HG03060 (cell line): ENCODE measurements around the gene DNAJC1.

ENCODE experiments used
- ATAC-seq: cut with Tn5 transposase; IDR thresholded peaks from one replicate; pipeline ENCODE4 v1.9.1; 2021; ENCODE audit warnings: low read depth, moderate number of reproducible peaks; ENCODE audit not compliant: unreplicated experiment

DNAJC1 gene

DNA sequence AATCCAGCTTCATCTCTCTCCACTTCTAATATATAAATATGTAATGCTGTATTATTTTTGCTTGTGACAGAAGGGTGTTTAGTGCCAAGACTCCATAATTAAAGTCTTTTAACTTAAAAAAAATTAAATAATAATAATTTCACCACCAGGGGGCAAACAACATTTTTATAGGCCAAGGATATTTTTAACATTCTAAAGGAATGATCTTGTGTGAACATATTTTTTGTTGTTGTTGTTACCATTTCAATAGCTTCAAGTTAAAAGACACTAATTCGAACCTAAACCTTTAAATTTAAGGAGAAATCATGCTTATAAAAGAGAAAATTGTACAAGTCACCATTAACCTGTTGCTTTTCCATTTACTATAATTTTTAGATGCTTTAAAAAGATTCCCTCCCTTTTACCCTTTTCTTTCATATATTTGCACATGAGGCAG is 7.5 kb upstream of the DNAJC1 start:
- no peak for ATAC-seq

DNA sequence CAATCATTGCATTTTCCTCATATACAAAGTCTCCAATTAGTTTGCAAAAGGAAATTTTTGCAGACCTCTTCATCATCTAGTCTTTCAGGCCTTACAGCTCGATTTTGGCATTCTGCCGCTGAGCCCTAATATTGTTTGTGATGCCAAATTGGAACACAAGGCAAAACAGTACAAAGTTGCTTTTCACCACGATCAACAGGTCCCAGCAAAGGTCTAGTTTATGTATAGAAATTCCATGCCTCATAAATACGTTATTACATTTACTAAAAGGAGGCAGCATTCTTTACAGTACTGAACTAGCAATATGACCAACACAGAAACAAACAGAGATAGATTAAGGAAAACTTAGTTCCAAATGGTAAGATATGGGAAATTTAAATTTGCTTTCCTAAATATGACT is 7.0 kb upstream of the DNAJC1 start:
- no peak for ATAC-seq

DNA sequence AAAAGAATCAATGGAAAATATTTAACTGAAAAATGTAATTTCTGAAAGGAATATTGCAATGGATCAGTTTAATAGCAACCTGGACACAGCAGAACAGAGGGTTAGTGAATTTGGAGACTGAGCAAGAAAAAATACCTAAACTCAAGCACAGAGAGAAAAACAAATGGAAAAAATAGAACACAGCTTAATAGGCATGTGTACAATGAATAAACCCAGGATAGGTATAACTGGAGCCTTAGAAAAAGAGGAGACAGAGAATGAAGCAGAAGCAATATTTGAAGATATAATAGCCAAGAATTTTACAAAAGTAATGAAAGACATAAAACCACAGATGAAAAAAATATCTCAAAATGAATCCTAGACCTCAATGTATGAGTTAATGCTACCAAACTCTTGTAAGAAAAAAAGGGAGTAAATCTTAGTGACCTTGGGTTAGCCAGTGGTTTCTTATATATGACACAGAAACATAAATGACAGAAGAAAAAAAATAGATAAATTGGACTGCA is 2.9 kb upstream of the DNAJC1 start:
- ATAC-seq: no peak

DNA sequence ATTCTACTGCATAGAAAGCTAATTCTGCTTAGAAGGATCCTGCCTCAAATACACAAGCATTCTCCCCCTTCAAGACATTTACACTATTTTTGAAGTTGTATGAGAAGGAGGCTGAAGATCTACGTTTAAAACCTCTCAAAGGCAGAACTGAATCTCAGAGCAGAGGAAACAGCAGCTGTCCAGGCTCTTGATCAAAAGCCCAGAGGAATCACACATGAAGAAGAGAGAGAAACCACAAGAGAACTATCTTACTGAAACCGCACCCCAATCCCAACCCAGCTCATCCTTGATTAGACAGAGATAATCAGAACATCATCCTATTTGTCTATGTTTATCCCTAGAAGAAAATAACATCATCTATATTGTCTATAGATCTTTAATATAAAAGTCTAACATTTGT is 2.2 kb upstream of the DNAJC1 start:
- no peak for ATAC-seq

DNA sequence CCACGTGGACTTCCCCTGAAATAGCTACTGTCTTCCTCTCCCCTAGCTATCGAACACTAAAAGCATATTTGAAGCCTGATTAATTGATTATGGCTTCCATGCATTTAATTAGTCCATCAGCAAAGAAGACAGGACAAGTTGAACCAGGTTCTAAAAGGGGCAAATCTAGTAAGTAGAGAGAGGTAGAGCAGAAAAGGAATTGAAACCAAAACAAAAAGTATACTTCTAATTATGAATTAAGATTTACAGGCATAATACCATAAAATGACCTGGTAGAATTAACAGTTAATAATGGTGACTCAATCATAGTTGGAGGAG is 393 bp upstream of the DNAJC1 start:
- ATAC-seq: no peak

DNA sequence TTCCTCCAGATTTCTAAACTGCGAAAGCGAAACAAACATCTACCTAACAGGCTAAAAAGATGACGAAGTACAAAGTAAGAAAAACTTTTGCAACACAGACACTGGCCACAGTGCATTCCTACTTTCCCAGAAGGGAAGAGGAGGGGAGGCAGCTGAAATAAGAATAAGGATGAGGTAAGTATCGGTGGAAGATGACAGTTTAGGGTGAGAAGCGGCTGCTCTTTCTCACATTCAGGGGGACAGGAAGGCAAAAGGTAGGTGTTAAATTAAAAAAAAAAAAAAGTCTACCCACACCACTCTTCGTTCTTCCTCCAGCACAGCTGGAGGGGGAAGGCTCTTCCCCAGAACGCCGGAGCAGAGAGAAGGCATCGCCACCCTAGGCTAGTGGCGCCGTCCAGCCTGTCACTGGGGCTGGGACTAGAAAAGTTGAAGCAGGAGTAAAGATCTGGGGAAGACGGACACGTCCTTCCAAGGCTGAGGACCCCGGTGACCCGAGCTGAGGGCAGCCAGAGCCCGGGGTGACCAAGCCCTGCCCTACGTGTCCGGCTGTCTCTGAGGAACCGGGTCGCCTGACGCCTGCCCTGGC is 846 bp downstream of the DNAJC1 start:
- no peak for ATAC-seq

DNA sequence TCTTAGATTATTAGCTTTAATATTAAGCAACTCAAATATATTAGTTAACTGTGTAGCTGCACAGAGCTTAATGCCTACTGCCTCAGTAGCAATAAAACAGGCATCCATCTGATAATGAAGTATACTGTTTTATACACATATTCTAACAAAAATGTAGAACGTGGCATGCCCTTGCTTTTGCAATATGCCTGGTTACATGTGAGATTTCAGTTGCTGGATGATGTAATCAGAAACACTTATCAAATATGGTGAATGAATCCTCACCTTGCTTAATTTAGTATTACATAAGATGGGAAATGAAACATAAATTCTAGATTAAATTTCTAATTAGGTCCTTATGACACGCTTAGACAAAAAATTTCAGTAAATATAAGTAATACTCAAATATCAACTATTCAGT is 8.0 kb downstream of the DNAJC1 start:
- no peak for ATAC-seq

DNA sequence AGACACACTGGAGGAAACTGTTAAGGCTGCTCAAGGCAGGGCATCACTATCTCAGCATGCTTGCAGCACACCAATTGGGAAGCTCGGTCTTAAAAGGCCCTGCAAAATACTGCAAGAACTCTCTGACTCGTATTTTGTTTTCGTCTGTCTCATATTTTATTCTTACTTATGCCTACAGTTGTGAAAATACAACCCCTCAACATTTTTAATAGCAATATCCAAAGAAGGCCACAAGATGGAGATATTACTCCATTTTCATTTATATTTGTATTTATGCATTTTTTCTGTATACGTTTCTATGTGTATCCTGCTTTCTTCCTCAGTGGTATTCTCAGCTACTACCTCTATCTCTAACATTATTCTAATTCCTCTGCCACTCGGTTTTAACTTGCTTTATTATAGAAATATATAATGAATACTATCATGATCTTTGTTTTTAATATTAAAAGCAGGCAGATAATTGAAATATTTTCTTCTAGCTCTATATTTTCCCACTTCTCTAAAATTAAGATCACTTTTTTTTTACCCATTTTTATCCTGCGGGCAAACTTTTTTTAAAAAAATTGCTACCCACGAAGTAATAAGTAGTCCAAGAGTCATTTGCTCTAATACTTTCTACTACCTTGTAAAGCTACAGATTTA is 10.0 kb downstream of the DNAJC1 start:
- no peak for ATAC-seq

DNA sequence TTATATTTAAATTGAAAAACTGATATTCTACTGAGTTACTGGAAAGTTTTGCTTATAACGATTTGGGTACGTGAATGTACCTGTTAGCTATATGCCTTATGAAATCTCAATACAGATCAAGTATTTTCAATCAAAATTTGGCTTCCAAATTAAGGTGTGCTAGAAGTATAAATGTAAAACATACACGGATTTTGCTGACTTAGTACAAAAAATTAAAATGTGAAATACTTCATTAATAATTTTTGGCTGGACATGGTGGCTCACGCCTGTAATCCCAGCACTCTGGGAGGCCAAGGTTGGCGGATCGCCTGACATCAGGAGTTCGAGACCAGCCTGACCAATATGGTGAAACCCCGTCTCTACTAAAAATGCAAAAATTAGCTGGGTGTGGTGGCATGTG is 11.7 kb downstream of the DNAJC1 start:
- no peak for ATAC-seq

DNA sequence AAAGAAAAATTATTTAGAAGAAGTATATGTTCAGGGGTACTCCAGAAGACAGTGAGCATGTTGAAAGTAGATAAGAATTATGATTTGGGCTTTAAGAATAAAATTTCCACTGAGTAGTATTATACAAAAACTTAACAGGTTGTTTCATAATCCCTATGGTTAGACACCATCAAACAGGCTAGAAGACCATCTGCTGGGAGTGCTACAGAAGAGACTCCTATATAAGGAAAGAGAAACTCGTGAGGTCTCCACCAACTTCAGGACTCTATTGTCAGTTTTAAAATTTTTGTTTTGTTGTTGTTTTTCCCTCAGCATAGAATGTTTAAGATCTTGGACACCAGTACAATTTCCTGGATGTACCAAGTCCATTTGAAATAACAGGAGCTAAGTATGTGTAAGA is 13.1 kb downstream of the DNAJC1 start:
- ATAC-seq: no peak

DNA sequence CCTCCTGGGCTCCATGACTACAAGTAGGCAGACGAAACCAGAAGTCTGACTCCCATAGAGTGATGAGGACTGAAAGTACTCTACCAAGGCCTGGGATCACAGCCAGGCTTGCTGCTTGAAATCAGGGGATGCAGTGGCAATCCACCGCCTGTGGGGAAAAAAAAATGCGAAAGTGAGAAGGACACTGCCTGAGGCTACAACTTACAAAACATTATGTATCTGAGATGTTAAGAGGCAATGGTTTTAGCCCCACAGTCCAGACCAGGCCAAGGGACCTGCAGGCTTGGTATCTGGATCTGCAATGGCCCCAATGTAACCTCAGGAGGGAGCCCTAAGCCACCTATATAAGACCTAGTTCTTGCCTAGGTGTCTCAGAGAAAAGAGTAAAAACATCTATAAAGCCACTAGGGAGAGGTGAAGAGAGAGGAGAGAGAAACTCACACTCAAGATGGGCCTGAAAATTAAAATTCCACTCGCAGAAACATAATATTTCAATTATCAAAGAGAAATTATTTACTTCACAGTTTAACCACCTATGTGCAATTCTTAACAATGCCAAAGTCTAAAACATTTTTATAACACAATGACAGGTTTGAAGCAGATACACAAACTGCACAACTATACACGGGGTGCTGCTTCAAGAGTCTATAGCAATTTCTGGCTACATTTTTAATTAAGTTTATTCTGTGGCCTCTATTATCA is 13.9 kb downstream of the DNAJC1 start:
- ATAC-seq: peak; percentile 76

DNA sequence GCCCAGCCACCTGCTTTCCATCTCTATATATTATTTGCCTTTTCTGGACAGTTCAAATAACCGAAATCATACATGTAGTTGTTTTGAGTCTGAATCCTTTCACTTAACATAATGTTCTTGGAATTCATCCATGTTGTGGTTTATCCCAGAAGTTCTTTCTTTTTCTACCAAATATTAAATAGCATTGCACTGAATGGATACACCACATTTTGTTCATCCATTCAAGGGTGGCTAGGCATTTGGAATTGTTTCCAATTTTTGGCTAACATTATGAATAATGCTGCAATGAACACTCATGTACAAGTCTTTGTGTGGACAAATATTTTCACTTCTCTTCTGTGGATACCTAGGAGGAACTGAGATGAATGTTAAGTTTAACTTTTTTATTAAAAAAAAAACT is 18.0 kb downstream of the DNAJC1 start:
- ATAC-seq: no peak

DNA sequence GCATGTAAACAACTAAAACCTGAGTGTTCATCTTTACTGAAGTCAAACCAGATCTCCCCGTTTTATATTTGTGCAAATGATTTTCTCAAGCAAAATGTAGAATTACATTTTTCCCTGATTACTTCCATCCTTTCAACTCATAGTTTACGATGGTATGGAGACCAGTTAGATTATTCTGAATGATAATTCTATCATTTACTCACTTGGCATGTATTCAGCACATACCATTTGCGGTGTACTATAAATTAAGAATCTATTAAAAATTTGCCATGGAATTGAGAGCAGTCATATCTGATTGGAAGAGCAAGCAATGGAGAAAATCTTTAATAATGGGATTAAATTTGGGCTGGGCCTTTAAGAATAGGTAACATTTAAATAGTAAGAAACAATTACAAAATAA is 22.4 kb downstream of the DNAJC1 start:
- ATAC-seq: no peak

DNA sequence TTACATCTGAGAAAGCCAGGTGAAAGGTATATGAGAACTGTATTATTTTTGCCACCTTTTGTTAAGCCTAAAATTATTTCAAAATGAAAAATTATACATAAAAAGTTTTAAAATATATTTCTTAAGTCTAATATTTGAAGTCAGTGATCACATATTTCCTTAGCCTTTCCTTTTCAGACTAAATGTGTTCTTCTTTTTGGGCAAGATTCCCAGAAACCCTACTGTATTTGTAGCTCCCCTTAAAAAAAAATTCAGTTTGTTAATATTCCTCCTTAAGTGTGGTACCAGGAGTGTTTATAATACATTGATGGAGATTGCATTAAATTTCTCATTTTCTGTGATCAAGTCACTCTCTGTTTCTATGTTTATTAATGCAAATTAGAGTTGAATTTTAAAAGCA is 22.8 kb downstream of the DNAJC1 start:
- no peak for ATAC-seq

DNA sequence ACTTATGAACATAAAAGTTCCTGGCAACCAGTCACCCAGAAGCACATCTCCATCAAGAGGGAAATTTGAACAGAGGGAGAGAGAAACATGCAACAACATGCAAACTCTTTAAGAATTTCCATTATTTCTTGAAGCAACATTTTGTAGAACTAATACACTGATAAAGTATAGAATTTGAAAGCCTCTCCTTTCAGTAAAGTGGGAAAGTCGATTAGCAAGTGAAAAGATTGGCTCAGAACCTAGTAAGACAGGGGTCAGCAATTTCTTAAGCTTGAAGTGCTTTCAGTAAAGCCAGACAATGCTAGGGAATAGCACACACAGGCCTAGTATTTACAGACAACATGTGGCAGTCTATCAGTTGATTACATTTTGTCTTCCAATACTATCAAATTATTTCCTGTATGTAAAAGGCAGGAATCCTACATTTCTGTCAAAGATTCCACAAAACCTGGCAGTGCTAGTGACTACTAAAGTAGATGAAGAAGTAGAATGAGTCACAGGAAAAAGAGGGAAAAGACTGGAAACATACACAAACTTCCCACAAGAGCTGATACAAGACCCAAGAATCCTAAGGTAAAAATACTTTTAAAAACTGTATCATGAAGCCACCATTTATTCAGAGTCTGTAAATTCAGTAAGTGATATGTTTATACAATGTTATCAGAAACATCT is 25.2 kb downstream of the DNAJC1 start:
- no peak for ATAC-seq

DNA sequence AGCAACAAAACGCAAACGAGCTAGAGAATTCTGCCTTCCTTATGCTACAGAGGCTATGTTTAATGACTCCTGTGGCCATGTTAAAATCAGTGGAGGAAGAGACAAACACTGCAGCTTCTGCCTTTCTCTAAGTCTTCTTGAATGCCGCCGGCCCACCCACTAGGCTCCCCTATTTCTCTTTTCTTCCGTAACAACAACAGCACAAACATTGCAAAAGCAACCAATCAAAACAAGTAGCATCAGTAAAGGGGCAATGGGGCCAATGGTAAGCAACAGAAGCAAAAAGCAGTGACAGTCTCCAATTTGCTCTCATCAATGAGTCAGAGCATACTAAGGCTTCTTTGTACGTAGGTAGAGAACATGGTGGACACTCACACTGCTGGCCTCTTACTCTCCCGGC is 26.8 kb downstream of the DNAJC1 start:
- no peak for ATAC-seq

DNA sequence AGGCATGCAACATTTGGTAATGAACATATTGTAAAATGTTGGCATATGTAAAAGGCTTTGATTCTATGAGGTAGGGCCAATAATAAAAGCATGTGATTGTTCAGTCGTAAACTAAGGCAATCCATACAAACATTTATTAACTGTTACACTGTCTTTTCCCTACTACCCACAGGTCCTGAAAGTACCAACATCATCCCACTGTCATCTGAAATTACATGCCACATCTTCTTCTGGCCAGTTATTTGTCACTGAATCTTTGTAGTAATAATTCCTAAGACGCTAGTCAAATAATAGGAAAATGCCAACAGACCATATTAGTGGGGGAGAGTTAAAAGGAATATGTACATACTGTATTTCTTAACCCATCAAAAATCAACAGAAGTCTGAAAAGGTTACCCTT is 27.2 kb downstream of the DNAJC1 start:
- ATAC-seq: no peak

DNA sequence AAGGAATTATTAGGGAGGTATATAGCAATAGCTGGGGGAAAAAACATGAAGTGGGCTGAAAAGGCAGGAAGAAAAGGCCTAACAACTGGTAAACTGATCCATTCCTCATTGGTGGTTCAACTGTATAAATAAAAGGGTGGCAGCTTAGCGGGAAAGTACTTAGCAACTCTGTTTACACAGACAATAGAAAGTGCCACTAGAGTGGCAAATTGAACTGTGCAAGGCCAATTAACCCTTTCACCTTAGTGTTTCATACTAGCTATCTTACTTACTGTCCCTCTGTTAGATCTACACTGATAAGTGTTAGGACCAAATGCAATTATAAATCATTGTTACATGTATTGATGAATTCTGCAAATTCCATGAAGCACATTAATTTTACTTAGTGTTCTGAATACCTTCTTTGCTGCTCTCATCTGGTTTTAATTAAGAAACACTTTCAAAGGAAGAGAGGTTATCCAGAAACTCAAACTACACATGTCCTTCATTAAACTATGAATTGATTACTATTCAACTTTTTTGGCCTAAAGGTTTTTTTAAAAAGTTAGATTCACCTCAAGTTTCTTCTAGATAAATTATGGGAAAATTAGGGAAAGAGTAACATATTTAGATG is 28.0 kb downstream of the DNAJC1 start:
- no peak for ATAC-seq

DNA sequence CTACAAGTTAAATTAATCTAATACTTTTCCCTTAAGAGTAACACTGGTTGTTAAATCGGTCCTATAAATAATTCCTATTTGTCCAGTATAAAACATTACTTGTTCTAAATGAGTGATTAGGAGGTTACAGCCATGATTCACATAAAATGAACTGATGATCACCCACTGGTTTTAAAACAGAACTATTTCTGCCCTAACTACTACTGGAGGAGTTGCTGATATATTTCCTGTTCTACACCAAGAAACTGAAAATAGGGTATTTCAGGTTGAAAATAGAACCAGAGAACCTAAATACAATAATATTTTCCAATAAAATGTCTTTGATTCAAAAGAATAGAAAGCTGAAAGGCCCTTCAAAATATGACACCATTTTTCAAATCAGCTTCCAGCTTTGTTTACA is 30.9 kb downstream of the DNAJC1 start:
- no peak for ATAC-seq

DNA sequence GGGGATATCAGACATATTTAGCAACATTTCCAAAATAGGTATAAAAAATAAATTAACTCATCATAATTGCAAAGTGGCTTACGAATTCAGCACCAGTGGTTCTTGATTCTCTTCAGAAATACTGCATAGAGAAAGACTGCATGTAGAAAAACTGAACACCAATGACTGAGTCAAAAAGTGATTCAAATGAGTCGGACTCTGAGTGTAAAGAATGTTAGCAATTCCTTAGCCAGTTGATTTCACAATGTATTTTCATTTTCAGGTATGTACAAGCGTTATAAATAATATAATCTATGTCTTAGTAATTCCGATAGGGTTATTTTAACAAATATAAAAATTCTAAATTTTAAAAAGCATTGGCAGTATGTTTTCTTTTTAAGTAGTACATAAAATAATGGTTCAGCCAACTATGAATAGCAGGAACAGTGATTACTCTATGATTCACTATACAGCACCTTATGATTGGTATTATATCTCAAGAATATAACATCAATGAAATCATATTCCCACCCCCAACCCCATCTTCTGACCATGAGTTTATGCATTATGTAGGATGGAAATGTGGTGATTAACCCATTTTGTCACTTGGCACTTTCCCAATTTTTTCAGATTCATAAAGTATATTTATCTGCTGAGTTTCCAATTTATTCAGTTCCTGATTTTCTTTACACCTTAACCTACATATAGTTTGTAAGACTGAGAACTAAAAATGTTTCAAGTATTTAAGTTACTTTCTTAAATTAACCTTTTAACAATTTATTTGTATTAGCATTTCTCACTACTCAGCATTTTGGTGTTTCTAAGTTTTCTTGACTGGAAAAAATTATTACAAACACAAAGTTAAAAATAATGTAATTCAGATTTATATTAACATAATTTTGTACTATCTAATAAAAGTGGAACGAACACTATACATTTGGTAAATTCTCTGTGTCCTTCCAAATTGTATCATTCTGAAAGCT is 33.9 kb downstream of the DNAJC1 start:
- ATAC-seq: no peak
